Raji (cell line): ENCODE data around the gene BAHCC1.

Source experiments
- POLR2A ChIP-seq: IDR thresholded peaks from 2 replicates; pipeline ENCODE4 v1.6.1; 2011; ENCODE audit warnings: low read depth, low read length, control low read depth; ENCODE audit not compliant: insufficient read depth

BAHCC1 gene

DNA sequence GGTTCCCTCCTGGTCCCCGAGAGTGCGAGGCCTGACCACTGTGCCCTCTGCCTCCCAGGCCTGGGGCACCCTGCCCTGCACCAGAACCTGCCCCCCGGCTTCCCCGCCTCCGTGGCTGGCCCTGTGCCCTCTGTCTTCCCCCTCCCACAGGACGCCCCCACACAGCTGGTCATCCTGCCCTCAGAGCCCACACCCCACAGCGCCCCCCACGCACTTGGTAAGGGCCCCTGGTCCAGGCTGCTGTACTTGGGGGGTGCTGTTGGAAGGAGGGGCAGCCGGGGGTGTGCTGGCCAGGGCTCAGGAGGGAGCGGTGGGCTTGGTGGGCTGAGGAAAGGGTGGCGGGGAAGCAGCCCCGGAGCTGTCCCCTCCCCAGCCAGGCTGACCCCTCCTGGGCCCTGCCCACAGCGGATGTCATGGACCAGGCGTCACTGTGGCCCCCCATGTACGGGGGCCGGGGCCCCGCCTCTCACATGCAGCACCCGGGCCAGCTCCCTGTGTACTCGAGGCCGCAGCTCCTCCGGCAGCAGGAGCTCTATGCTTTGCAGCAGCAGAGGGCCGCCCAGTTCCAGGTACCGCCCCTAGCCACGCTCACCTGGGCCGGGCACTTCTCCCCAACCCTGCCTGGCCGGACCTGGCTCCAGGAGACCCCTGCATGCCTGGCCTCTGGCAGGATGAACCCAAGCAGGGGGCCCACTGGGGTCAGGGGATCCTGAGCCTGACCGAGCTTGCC lies 49.5 kb downstream of the BAHCC1 start:
- no peak for TF ChIP-seq POLR2A

DNA sequence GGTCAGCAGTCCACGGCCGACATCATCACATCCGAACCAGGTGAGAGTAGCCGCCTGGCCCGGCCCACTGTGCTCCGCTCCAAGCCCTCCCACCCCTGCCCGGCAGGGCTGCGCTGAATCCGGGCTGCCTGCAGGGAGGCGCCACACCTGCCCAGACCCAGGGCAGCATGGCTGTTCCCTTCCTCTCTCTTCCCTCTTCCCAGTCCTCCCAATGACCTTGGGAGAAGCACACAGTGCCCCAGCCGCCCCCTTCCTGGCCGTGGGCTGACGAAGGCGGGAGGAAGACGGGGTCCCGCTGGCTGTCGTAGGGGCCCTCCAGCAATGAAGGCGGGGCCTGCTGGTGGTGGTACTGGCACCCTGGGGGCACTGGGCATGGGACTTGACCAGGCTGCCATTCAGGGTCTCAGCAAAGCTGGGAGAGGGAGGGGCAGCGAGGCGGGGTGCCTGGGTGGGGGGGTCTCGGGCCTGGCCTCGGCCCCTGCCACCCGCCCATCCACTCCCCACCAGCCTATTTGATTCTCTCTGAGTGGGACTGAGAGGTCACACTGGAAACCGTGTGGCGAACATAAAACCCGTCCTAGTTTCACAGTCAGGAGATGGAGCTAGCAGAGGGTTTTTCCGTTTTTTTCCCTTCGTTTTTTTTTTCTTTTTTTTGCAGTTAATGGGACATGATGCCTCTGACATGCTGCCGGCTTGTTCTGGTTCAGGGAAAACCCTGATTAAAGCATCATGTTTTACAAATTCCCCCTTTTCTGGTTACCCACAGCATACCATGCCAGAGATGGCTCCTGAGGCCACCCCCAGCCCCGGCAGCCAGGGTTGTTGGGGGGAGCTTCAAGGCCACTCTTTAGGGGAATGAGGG lies 50.6 kb downstream of the BAHCC1 start:
- TF ChIP-seq POLR2A: no peak

DNA sequence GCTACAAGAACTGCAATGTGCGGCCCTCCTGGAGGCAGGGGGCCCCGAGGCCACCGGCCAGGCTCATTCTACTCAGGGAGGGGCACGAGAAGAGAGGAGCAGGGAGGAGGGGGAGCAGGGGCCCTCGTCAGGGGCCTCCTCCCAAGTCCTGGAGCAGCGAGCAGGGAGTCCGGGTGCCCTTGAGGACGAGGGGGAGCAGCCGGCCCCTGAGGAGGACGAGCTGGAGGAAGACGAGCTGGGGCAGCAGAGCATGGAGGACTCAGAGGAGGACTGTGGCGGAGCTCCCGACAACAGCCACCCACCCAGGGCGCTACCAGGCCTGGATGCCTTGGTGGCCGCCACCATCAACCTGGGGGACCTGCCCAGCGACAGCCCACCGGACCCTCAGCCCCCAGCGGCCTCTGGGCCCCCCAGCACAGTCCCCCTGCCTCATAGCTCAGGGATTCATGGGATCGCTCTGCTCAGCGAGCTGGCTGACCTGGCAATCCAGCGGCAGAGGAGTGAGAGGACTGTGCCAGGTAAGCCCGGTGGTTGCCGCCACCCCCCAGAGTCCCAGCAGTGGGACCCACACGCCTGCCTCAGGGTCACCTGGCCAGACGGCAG lies 52.2 kb downstream of the BAHCC1 start:
- no peak for TF ChIP-seq POLR2A

DNA sequence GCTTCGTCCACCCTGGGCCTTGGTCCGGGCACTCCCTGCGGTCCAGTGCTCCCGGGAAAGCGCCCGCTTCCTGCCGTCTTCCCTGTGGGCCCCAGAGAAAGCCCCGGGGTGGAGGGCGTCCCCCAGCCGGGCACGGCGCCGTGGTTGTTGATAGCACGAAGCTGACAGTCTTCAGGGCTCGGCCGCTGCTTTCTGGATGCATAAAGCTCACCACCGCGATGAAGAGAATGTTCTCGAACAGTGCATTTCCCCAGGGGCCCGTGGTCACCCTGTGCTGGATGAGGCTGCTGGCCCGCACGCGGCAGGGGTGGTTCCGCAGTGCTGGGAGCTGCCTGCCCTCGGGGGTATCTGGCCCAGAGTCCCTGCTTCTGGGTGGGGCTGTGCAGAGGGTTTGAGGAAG lies 53.2 kb downstream of the BAHCC1 start:
- TF ChIP-seq POLR2A: no peak

DNA sequence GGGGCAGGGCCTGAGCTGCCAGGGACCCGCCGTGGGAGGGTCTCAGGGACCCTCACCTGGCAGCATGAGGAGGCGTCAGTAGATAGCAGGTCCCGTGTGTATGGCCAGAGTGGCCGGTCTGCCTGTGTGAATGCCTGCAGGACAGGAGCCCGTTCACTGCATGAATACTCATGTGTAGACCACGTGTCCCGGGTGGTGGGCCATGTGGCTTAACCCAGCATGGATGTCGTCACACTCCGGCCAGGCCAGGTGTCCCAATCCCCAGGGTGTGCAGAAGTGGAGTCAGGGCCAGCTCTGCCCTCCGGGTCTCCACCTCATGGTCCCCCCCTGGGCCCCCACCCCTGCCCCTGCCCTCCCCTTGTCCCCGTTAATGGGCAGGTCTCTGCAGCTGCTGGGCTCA lies 53.7 kb downstream of the BAHCC1 start:
- TF ChIP-seq POLR2A: no peak

DNA sequence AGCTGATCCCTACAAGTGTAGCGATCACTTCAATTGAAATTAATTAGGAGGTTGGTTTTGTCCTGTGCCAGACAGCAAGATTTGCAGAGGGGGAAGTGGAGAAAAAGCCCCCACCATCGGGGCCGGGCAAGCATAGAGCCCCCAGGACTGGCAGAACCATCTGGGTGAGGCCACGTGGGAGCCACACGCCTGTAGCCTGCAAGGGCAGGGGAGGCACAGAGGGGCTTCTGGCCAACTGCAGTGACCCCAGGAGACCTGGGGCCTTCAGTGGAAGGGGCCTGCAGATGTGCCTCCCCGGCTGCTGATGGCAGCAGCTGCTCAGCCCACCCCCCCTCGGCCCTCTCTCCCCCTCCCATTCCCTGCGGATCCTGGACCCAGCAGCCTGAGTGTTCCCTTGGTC lies 54.1 kb downstream of the BAHCC1 start:
- no peak for TF ChIP-seq POLR2A

DNA sequence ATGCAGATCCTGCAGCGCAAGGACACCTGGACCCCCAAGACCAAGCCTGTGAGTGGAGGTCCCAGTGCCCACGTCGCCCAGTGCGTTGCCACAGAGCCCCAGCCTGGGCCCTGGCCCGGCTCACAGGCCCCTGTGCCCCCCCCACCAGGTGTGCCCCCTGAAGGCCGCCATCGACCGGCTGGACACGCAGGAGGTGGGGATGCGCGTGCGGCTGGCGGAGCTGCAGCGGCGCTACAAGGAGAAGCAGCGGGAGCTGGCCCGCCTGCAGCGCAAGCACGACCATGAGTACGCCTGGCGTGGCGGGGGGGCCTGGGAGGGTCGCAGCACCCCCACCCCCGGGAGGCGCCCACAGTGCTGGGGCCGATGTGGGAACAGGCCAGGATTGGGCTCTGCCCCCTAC lies 56.6 kb downstream of the BAHCC1 start:
- TF ChIP-seq POLR2A: no peak

DNA sequence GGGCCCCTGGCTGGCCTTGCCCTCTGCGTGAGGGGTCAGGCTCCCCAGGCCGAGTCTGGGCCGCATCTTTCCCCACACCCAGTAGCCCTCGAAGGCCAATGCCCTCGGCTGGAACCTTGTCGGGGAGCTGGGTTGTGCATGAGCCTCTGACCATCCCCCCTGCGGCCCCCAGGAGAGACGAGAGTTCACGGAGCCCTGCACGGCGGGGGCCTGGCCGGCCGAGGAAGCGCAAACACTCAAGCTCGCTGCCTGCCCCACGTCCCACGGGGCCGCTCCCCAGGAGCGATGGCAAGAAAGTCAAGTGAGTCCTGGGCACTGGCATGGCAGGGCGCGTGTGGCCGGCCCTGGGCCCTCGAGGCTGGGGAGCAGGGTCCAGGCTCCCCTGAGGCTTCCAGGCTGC lies 57.3 kb downstream of the BAHCC1 start:
- TF ChIP-seq POLR2A: no peak

DNA sequence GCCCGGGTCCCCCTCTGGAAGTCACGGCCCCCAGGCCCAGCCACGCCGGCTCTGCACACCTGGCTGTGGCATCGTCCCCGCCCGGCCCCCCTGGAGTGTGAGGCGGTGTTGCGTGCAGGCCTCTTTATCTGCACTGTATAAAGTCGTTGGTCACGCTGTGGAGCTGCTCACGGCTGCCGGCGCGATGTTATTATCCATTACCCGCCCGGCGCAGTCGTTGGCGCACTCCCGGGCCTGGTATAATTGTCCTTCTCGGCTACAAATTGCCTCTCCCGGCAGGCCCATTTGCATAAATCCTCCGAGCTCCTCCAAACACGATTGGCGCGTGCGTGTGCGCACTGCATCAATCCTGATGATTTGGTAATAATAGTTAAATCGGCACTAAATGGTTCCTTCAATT lies 57.8 kb downstream of the BAHCC1 start:
- TF ChIP-seq POLR2A: no peak

DNA sequence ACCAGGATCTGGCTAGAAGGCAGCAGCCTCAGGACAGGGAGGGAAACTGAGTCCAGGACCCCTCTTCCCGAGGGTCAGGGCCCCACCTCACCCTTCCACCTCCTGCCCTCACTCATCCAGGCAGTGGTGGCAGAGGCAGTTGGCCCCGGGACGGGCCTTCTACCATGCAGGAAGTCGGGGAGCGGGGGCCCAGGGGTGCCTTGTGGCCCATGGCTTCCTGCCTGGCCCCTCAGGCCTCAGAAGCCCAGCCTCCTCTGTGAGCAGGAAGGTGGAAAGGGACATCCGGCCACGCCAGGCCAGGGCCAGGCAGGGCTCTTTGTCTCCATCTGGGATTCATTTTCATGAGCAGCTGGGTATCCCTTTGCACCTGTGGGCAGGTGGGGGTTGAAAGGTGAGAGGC lies 58.5 kb downstream of the BAHCC1 start:
- no peak for TF ChIP-seq POLR2A

DNA sequence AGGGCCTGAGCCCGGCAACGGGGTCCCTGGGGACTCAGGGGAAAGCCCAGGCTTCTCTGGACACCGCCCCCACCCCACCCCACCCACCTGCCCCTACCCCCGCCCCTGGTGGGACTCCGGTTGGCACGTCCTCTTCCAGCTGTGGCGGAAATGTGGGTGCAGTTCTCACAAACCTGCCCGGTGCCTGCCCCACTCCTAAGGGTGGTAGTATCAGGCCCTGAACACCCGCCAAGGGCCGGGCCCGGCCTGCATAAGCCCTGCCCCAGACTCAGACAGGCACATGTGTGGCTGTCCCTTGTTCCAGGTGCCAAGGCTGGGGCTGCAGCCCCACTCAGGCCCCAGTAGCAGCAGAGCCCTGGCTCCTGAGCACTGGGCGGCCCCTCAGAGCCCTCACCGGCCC lies 59.2 kb downstream of the BAHCC1 start:
- no peak for TF ChIP-seq POLR2A

DNA sequence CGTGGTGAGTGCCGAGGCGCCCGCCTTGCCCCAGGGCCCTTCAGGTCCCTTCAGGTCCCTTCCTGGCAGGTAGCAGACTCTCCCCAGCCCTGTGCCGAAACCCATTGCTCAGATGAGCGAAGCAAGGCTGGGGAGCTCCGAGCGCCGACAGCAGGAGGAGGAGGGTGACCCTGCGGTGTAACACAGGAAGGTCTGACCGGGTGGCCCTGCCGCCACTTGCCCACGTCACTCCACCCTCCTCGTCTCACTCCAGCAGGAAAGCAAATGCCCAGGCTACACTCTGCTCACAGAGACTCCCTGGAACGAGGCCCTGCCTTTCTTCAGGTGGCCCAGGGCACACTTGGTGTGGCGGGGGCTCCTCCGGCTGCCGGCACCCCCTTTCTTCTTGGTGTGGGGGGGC lies 60.1 kb downstream of the BAHCC1 start:
- no peak for TF ChIP-seq POLR2A

DNA sequence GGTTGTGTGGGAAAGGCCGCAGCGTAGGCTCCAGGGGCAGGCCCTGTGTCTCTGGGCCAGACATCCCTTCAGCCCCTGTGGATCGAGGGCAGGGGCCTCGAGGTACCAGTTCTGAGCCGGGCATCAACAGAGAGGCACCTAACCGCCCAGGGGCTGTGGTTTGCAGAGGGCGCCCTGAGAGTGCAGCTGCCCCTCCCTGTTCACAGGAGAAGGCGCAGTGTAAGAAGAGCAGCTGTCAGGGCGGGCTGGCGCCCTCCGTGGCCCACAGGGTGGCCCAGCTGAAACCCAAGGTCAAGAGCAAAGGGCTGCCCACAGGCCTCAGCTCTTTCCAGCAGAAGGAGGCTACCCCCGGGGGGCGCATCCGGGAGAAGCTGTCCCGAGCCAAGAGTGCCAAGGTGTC lies 60.8 kb downstream of the BAHCC1 start:
- TF ChIP-seq POLR2A: no peak

DNA sequence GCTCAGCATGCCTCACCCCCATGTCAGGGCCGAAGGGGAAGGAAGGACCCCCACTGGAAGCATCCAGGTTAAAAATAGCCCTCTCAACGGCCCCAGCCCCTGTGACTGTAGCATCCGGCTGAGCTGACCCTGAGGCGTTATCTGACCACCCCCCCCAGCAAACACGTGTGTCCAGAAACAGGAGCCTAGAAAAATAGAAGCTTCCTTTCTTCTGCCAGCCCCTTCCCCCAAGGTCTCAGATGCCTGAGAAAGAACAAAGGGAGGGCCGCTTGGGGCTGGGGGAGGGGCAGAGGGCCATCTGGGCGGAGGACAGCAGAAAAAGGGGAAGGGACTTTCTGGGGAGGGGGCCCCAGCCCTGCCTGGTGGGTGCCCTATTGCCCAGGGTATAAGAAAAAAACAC lies 61.5 kb downstream of the BAHCC1 start:
- TF ChIP-seq POLR2A: no peak

DNA sequence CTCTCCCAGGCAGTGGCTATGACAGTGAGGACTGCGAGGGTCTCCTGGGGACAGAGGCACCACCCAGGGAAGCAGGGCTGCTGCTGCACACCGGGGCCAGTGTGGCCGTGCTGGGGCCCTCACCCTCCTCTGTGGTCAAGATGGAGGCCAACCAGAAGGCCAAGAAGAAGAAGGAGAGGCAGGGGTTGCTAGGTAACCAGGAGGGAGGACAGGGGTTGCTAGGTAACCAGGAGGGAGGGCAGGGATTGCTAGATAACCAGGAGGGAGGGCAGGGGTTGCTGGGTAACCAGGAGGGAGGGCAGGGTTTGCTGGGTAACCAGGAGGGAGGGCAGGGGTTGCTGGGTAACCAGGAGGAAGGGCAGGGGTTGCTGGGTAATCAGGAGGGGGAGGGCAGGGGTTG lies 62.1 kb downstream of the BAHCC1 start:
- no peak for TF ChIP-seq POLR2A
